HepG2 (cell line): ENCODE measurements around the gene TMEM107. TPM values are rescaled to one million over a fixed set of nuclear protein-coding genes. Genes with fewer than 3 reads are reported as not detected.

Experiments
- ARHGAP35 ChIP-seq: sonication (generic); formaldehyde crosslinking; IDR thresholded peaks from 2 replicates; pipeline ENCODE4 v1.9.0; 2022; ENCODE audit warnings: mild to moderate bottlenecking, inconsistent platforms, moderate library complexity, missing genetic modification reagents, borderline replicate concordance
- BRD4 ChIP-seq: sonication (generic); formaldehyde crosslinking; IDR thresholded peaks from 2 replicates; pipeline ENCODE4 v1.4.0; 2020; ENCODE audit warnings: missing genetic modification reagents
- CHCHD3 ChIP-seq: sonication (generic); formaldehyde crosslinking; IDR thresholded peaks from 2 replicates; pipeline ENCODE4 v1.8.0; 2022; ENCODE audit warnings: mild to moderate bottlenecking, missing genetic modification reagents, moderate library complexity
- DMAP1 ChIP-seq: IDR thresholded peaks from 2 replicates; pipeline ENCODE4 v1.6.1; 2016
- JDP2 ChIP-seq: sonication (generic); formaldehyde crosslinking; IDR thresholded peaks from 2 replicates; pipeline ENCODE4 v1.8.1; 2022; ENCODE audit warnings: missing genetic modification reagents, borderline replicate concordance
- MAFK ChIP-seq, 2 experiments: IDR thresholded peaks in 1 of 2; conservative IDR thresholded peaks in 1 of 2; 2 replicates each; pipeline ENCODE4 v1.6.1; 2011; ENCODE audit warnings: improper control_type of control experiment in 2 of 2, low read length in 2 of 2
- MTF2 ChIP-seq: sonication (generic); formaldehyde crosslinking; IDR thresholded peaks from 2 replicates; pipeline ENCODE4 v1.5.0; 2020; ENCODE audit warnings: missing genetic modification reagents, borderline replicate concordance
- NFATC3 ChIP-seq: sonication (generic); formaldehyde crosslinking; IDR thresholded peaks from 2 replicates; pipeline ENCODE4 v1.5.1; 2020; ENCODE audit warnings: mild to moderate bottlenecking, missing genetic modification reagents
- REL ChIP-seq: sonication (generic); formaldehyde crosslinking; conservative IDR thresholded peaks from 2 replicates; pipeline ENCODE4 v1.8.0; 2022; ENCODE audit warnings: mild to moderate bottlenecking, missing genetic modification reagents, moderate library complexity
- SATB2 ChIP-seq: sonication (generic); formaldehyde crosslinking; IDR thresholded peaks from 2 replicates; pipeline ENCODE4 v1.5.0; 2020; ENCODE audit warnings: missing genetic modification reagents
- SCMH1 ChIP-seq: sonication (generic); formaldehyde crosslinking; IDR thresholded peaks from 2 replicates; pipeline ENCODE4 v1.9.0; 2021; ENCODE audit warnings: missing genetic modification reagents, mild to moderate bottlenecking, borderline replicate concordance
- SOX6 ChIP-seq, 2 experiments: fragments of 450-650 bp in 1 of 2; sonication (generic) in 1 of 2; formaldehyde crosslinking in 1 of 2; IDR thresholded peaks; 2 replicates each; pipeline versions ENCODE4 v1.4.0 to v1.6.1; 2017 to 2020; ENCODE audit warnings: antibody characterized with exemption in 1 of 2, mild to moderate bottlenecking in 1 of 2, missing genetic modification reagents in 1 of 2
- STAT5B ChIP-seq: sonication (generic); formaldehyde crosslinking; IDR thresholded peaks from 2 replicates; pipeline ENCODE4 v1.4.0; 2020; ENCODE audit warnings: missing genetic modification reagents
- TCF7 ChIP-seq: sonication (generic); IDR thresholded peaks from 2 replicates; pipeline ENCODE4 v1.6.1; 2016; ENCODE audit warnings: antibody characterized with exemption, low read depth
- ZNF17 ChIP-seq: sonication (generic); formaldehyde crosslinking; IDR thresholded peaks from 2 replicates; pipeline ENCODE4 v1.5.0; 2020; ENCODE audit warnings: mild to moderate bottlenecking, missing genetic modification reagents
- ZNF225 ChIP-seq: sonication (generic); formaldehyde crosslinking; IDR thresholded peaks from 2 replicates; pipeline ENCODE4 v1.4.0; 2020; ENCODE audit warnings: mild to moderate bottlenecking, missing genetic modification reagents
- ZNF232 ChIP-seq: sonication (generic); formaldehyde crosslinking; IDR thresholded peaks from 2 replicates; pipeline ENCODE4 v1.4.0; 2020; ENCODE audit warnings: missing genetic modification reagents, borderline replicate concordance
- ZNF326 ChIP-seq: sonication (generic); formaldehyde crosslinking; IDR thresholded peaks from 2 replicates; pipeline ENCODE4 v1.4.0; 2020; ENCODE audit warnings: missing genetic modification reagents, borderline replicate concordance
- ZNF333 ChIP-seq: sonication (generic); formaldehyde crosslinking; IDR thresholded peaks from 2 replicates; pipeline ENCODE4 v1.4.0; 2020; ENCODE audit warnings: mild to moderate bottlenecking, missing genetic modification reagents, borderline replicate concordance
- ZNF33B ChIP-seq: sonication (generic); formaldehyde crosslinking; IDR thresholded peaks from 2 replicates; pipeline ENCODE4 v1.5.1; 2020; ENCODE audit warnings: mild to moderate bottlenecking, missing genetic modification reagents
- ZNF556 ChIP-seq: sonication (generic); formaldehyde crosslinking; IDR thresholded peaks from 2 replicates; pipeline ENCODE4 v1.4.0; 2020; ENCODE audit warnings: mild to moderate bottlenecking, missing genetic modification reagents, borderline replicate concordance
- ZNF614 ChIP-seq: IDR thresholded peaks from 2 replicates; pipeline ENCODE4 v1.6.1; 2018; ENCODE audit warnings: missing biosample characterization, missing genetic modification reagents, inconsistent platforms, borderline replicate concordance
- ZNF747 ChIP-seq: sonication (generic); formaldehyde crosslinking; IDR thresholded peaks from 2 replicates; pipeline ENCODE4 v1.8.1; 2023; ENCODE audit warnings: missing genetic modification reagents, mild to moderate bottlenecking, borderline replicate concordance
- ZNF790 ChIP-seq: sonication (generic); formaldehyde crosslinking; IDR thresholded peaks from 2 replicates; pipeline ENCODE4 v1.8.0; 2022; ENCODE audit warnings: missing genetic modification reagents, mild to moderate bottlenecking, borderline replicate concordance
- ZNF792 ChIP-seq: IDR thresholded peaks from 2 replicates; pipeline ENCODE4 v1.6.1; 2016
- ZNF878 ChIP-seq: sonication (generic); formaldehyde crosslinking; IDR thresholded peaks from 2 replicates; pipeline ENCODE4 v1.8.1; 2023; ENCODE audit warnings: mild to moderate bottlenecking, missing genetic modification reagents, moderate library complexity
- ZSCAN29 ChIP-seq: sonication (generic); formaldehyde crosslinking; conservative IDR thresholded peaks from 2 replicates; pipeline ENCODE4 v1.4.0; 2020; ENCODE audit warnings: mild to moderate bottlenecking, missing genetic modification reagents
- ZSCAN9 ChIP-seq: IDR thresholded peaks from 2 replicates; pipeline ENCODE4 v1.6.1; 2016; ENCODE audit warnings: borderline replicate concordance
- polyA plus RNA-seq, 8 experiments: library from polyadenylated mRNA; depleted of rRNA in 3 of 8; stranded (reverse) in 7 of 8; unstranded in 1 of 8; fragments of >200 nt; fragmentation: Illumina TruSeq in 4 of 8; extraction: Trizol in 4 of 8; gene quantifications; 2 replicates each; pipeline versions ENCODE4 v1.2.1 to v1.2.3, GENCODE V29; 2011 to 2016; ENCODE audit warnings: low read depth in 4 of 8, missing spikeins in 1 of 8, mixed read lengths in 1 of 8; ENCODE audit not compliant: insufficient read depth in 1 of 8
- total RNA-seq, 5 experiments: library from RNA; depleted of rRNA; stranded (reverse); fragments of >200 nt; fragmentation: Illumina TruSeq; extraction: Trizol; gene quantifications; 2 replicates each; pipeline ENCODE4 v1.2.3, GENCODE V29; 2016; ENCODE audit warnings: low read depth in 1 of 5
- TF ChIP-seq, protein P1 (sequence below): IDR thresholded peaks from 2 replicates; pipeline ENCODE4 v1.6.1; 2012; ENCODE audit warnings: inconsistent platforms
- TF ChIP-seq, protein P2 (sequence below): sonication (generic); formaldehyde crosslinking; IDR thresholded peaks from 2 replicates; pipeline ENCODE4 v1.4.0; 2020; ENCODE audit warnings: missing genetic modification reagents, low read depth, mild to moderate bottlenecking, borderline replicate concordance
- TF ChIP-seq, protein P3 (sequence below): sonication (generic); formaldehyde crosslinking; IDR thresholded peaks from 2 replicates; pipeline ENCODE4 v1.8.0; 2022; ENCODE audit warnings: mild to moderate bottlenecking, missing genetic modification reagents

The TMEM107 gene
- total and polyA plus RNA-seq, 2 of the 13 experiments (the other 11 are each of a cell fraction or from before 2014, with no cell fraction given) = 7.2 to 15.3 TPM

DNA sequence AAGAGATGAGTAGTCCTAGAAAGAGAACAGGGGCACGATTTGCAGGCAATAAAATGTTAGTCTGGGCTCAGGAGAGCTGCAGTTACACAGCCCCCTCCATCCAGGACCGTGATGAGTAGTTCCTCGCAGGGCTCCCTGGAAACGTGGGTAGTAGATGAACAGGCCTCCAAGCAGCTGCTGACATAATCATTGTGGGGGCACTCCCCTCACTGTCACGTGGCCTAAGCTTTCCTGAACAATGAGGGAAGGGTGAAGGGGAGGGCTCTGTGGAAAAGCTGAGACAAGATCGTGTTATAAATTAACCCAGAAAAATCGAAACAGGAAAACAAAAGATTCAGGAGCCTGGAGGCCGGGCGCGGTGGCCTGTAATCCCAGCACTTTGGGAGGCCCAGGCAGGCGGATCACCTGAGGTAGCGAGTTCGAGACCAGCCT is 22.6 kb downstream of the TMEM107 start (continued):
- TF ChIP-seq, protein P1, sequence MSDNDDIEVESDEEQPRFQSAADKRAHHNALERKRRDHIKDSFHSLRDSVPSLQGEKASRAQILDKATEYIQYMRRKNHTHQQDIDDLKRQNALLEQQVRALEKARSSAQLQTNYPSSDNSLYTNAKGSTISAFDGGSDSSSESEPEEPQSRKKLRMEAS = peak; percentile 80; the same call in 1 of the 2 replicates
- TF ChIP-seq ZNF333 (CRISPR knock-in tag) (no peak), ZNF747 (0 out of 2 replicates have a peak, but pooled peaks have one; percentile 12), ZNF232 (CRISPR knock-in tag) (no peak), ZNF225 (CRISPR knock-in tag) (no peak), SOX6 (IDR thresholded peaks at IDR 0.05) (no peak), SOX6 (CRISPR knock-in tag; IDR thresholded peaks at IDR 0.05) (peak; percentile 100), SATB2 (CRISPR knock-in tag) (no peak), REL (CRISPR knock-in tag) (no peak), ZNF792 (CRISPR knock-in tag) (no peak; the same call in 1 of the 2 replicates), ZNF326 (CRISPR knock-in tag) (no peak), NFATC3 (CRISPR knock-in tag) (no peak), BRD4 (no peak), MTF2 (CRISPR knock-in tag) (no peak), SCMH1 (no peak), DMAP1 (CRISPR knock-in tag) (0 out of 2 replicates have a peak, but pooled peaks have one; percentile 30), ZNF790 (CRISPR knock-in tag) (no peak), ZNF614 (CRISPR knock-in tag) (no peak), ZSCAN29 (CRISPR knock-in tag) (no peak), ARHGAP35 (CRISPR knock-in tag) (no peak), MAFK (conservative IDR thresholded peaks at IDR 0.05 in 1 of 2, IDR thresholded peaks at IDR 0.05 in 1 of 2; ENCODE audit: low read length in 2 of 2) (0 out of 4 replicates have a peak, but pooled peaks of 1 of the 2 experiments have one; percentile 23), CHCHD3 (CRISPR knock-in tag) (no peak), JDP2 (no peak), ZNF17 (CRISPR knock-in tag) (no peak), ZSCAN9 (peak; percentile 52; the same call in 1 of the 2 replicates), ZNF33B (CRISPR knock-in tag) (no peak), TCF7 (no peak; the same call in 1 of the 2 replicates), ZNF878 (CRISPR knock-in tag) (no peak), ZNF556 (CRISPR knock-in tag) (no peak), STAT5B (CRISPR knock-in tag) (no peak)
- TF ChIP-seq, protein P2, sequence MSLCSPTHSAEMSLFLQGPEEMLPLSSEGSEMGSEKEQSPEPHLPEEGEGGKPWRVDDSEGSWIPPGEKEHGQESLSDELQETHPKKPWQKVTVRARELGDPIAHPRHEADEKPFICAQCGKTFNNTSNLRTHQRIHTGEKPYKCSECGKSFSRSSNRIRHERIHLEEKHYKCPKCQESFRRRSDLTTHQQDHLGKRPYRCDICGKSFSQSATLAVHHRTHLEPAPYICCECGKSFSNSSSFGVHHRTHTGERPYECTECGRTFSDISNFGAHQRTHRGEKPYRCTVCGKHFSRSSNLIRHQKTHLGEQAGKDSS = no peak
- TF ChIP-seq, protein P3, sequence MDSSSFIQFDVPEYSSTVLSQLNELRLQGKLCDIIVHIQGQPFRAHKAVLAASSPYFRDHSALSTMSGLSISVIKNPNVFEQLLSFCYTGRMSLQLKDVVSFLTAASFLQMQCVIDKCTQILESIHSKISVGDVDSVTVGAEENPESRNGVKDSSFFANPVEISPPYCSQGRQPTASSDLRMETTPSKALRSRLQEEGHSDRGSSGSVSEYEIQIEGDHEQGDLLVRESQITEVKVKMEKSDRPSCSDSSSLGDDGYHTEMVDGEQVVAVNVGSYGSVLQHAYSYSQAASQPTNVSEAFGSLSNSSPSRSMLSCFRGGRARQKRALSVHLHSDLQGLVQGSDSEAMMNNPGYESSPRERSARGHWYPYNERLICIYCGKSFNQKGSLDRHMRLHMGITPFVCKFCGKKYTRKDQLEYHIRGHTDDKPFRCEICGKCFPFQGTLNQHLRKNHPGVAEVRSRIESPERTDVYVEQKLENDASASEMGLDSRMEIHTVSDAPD = no peak
